Naive B cell (primary cell): ENCODE results near the gene HSPA1L. TPM values are rescaled to one million over a fixed set of nuclear protein-coding genes. Genes with fewer than 3 reads are reported as not detected.
"Not testable (repeated sequence)": the region's sequence is repeated elsewhere in the genome, so short reads cannot be mapped to it uniquely, and the experiment has no call there.

ENCODE experiments used
- ATAC-seq, 2 donors: fragments of 150-1000 bp; cut with Tn5 transposase; 2 replicates each; pipeline ENCODE4 v1.10.0; 2021; ENCODE audit warnings: low read depth in 2 of 2, mild to moderate bottlenecking in 2 of 2, moderate library complexity in 2 of 2
- DNase-seq: peaks from one replicate; pipeline ENCODE4 v3.0.0; 2022
- H3K27ac Mint-ChIP-seq, 6 donors: one replicate each; pipeline ENCODE4 v1.8.0; 2020 to 2022; ENCODE audit warnings: mild to moderate bottlenecking in 6 of 6, mixed read lengths in 6 of 6, moderate library complexity in 5 of 6, inconsistent platforms in 2 of 6
- H3K27me3 Mint-ChIP-seq, 3 donors: one replicate each; pipeline ENCODE4 v1.8.0; 2021 to 2022; ENCODE audit warnings: mixed read lengths in 3 of 3, mild to moderate bottlenecking in 1 of 3
- H3K36me3 Mint-ChIP-seq, 2 donors: one replicate each; pipeline ENCODE4 v1.8.0; 2020 to 2022; ENCODE audit warnings: mixed read lengths in 2 of 2, inconsistent platforms in 1 of 2, mild to moderate bottlenecking in 1 of 2
- H3K4me1 Mint-ChIP-seq, 3 donors: one replicate each; pipeline ENCODE4 v1.8.0; 2020 to 2022; ENCODE audit warnings: mixed read lengths in 3 of 3, inconsistent platforms in 1 of 3, mild to moderate bottlenecking in 1 of 3, moderate library complexity in 1 of 3
- H3K4me3 Mint-ChIP-seq, 8 donors: one replicate each; pipeline ENCODE4 v1.8.0; 2020 to 2022; ENCODE audit warnings: mild to moderate bottlenecking in 8 of 8, mixed read lengths in 8 of 8, moderate library complexity in 8 of 8, inconsistent platforms in 2 of 8
- H3K9me3 Mint-ChIP-seq, 7 donors: one replicate each; pipeline ENCODE4 v1.8.0; 2020 to 2022; ENCODE audit warnings: mixed read lengths in 7 of 7, mild to moderate bottlenecking in 5 of 7, inconsistent platforms in 2 of 7, moderate library complexity in 1 of 7
- polyA plus RNA-seq, 6 donors: library from polyadenylated mRNA; unstranded; fragments of 300-500 nt; fragmentation: Illumina TruSeq; gene quantifications; one replicate each; pipeline ENCODE4 v1.2.3, GENCODE V29; 2021; ENCODE audit warnings: low read depth in 6 of 6

The HSPA1L gene
- polyA plus RNA-seq, 6 donors from 2014 or later, result 0.45 to 1.4 (median 0.71) TPM; not detected in 1

- Mint-ChIP-seq H3K4me3 (peak overlapping the region; percentile 54 to 89 (median 74)), H3K27ac (peak overlapping the region in 5 of 6 donors; percentile 32 to 89 (median 74)), H3K4me1 (peaks cover 25 to 49% (median 46%) of the 10 kb centered on the region in 3 donors)
- DNase-seq, H3K9me3 Mint-ChIP-seq, ATAC-seq, H3K27me3 Mint-ChIP-seq, H3K36me3 Mint-ChIP-seq: not testable (repeated sequence)
These were observed 2.9 kb upstream of the HSPA1L start for GRCh38 chr6:31817929-31818511.

GRCh38 chr6:31817133-31817928 is 2.2 kb upstream of the HSPA1L start:
- Mint-ChIP-seq H3K4me1 (peaks cover 24 to 44% (median 42%) of the 10 kb centered on the region in 3 donors), H3K27ac (peak overlapping the region in 5 of 6 donors; percentile 9 to 89 (median 74))

GRCh38 chr6:31814677-31815024 is 432 bp downstream of the HSPA1L start:
- H3K9me3 Mint-ChIP-seq, result no peaks in the 10 kb centered on the region

More at GRCh38 chr6:31817133-31817928, 2.2 kb upstream of the HSPA1L start:
- H3K36me3 Mint-ChIP-seq, DNase-seq, H3K9me3 Mint-ChIP-seq, H3K27me3 Mint-ChIP-seq: not testable (repeated sequence)
- ATAC-seq, result peak; percentile 20 to 26
- H3K4me3 Mint-ChIP-seq, result peak overlapping the region; percentile 54 to 89 (median 74)

GRCh38 chr6:31813465-31813849 is 1.6 kb downstream of the HSPA1L start:
- no peaks in the 10 kb centered on the region for H3K9me3 Mint-ChIP-seq
- H3K27me3 Mint-ChIP-seq, result no peaks in the 10 kb centered on the region
- peaks cover 17 to 29% (median 28%) of the 10 kb centered on the region in 3 donors for H3K4me1 Mint-ChIP-seq
- no peak overlapping the region for H3K27ac Mint-ChIP-seq
- ATAC-seq (no peak), DNase-seq (no peak)
- H3K4me3 Mint-ChIP-seq, result peak overlapping the region in 7 of 8 donors; percentile 66 to 96 (median 77)
- no peaks in the 10 kb centered on the region for H3K36me3 Mint-ChIP-seq

More at GRCh38 chr6:31814677-31815024, 432 bp downstream of the HSPA1L start:
- no peaks in the 10 kb centered on the region for H3K27me3 Mint-ChIP-seq
- H3K27ac Mint-ChIP-seq, result peak overlapping the region; percentile 60 to 95 (median 72)
- H3K36me3 Mint-ChIP-seq, result no peaks in the 10 kb centered on the region
- no peak for DNase-seq
- ATAC-seq, result peak; percentile 61 to 63
- peak overlapping the region; percentile 91 to 97 (median 94) for H3K4me3 Mint-ChIP-seq
- peaks cover 17 to 31% (median 28%) of the 10 kb centered on the region in 3 donors for H3K4me1 Mint-ChIP-seq

GRCh38 chr6:31811645-31812044 is 3.4 kb downstream of the HSPA1L start:
- no peak for DNase-seq
- H3K9me3 Mint-ChIP-seq, result no peaks in the 10 kb centered on the region
- H3K36me3 Mint-ChIP-seq, result no peaks in the 10 kb centered on the region
- no peak for ATAC-seq
- no peak overlapping the region for H3K27ac Mint-ChIP-seq
- peak overlapping the region in 1 of 8 donors; percentile 18 for H3K4me3 Mint-ChIP-seq
- H3K4me1 Mint-ChIP-seq, result peaks cover 15 to 21% (median 19%) of the 10 kb centered on the region in 3 donors
- H3K27me3 Mint-ChIP-seq, result no peaks in the 10 kb centered on the region

GRCh38 chr6:31808599-31808998 is 6.5 kb downstream of the HSPA1L start:
- not testable (repeated sequence) for H3K9me3 Mint-ChIP-seq, H3K27me3 Mint-ChIP-seq, H3K36me3 Mint-ChIP-seq, DNase-seq, ATAC-seq
- Mint-ChIP-seq H3K4me3 (peak overlapping the region in 2 of 8 donors; percentile 13 to 69), H3K27ac (peak overlapping the region in 1 of 6 donors; percentile 54), H3K4me1 (peaks cover 12 to 18% (median 15%) of the 10 kb centered on the region in 3 donors)

- Mint-ChIP-seq H3K4me1 (peaks cover 12 to 22% (median 22%) of the 10 kb centered on the region in 3 donors), H3K27ac (peak within 1 kb of the TSS; percentile 84 to 98 (median 96)), H3K9me3 (no peaks in the 10 kb centered on the region), H3K27me3 (no peaks in the 10 kb centered on the region), H3K36me3 (no peaks in the 10 kb centered on the region), H3K4me3 (peak within 1 kb of the TSS; percentile 79 to 95 (median 94))
- DNase-seq (peak; percentile 97), ATAC-seq (peak; percentile 95 to 96)
These were observed 8.4 kb downstream of the HSPA1L start, which contains the start of gene LSM2 for GRCh38 chr6:31806470-31807272. TSS of gene LSM2 (minus strand) at chr6:31806966. CDS start at chr6:31806757, 209 bp downstream.

- peak; percentile 11 to 20 for ATAC-seq
- H3K4me1 Mint-ChIP-seq, result peaks cover 12 to 26% (median 22%) of the 10 kb centered on the region in 3 donors
- H3K27me3 Mint-ChIP-seq, result no peaks in the 10 kb centered on the region
These were observed 9.1 kb downstream of the HSPA1L start for GRCh38 chr6:31805939-31806469.

GRCh38 chr6:31801031-31801927 is 13.8 kb downstream of the HSPA1L start:
- H3K36me3 Mint-ChIP-seq, H3K4me3 Mint-ChIP-seq, H3K27me3 Mint-ChIP-seq, H3K9me3 Mint-ChIP-seq, ATAC-seq, DNase-seq: not testable (repeated sequence)
- Mint-ChIP-seq H3K27ac (peak overlapping the region in 1 of 6 donors; percentile 38), H3K4me1 (peaks cover 15 to 44% (median 32%) of the 10 kb centered on the region in 3 donors)

More at GRCh38 chr6:31805939-31806469, 9.1 kb downstream of the HSPA1L start:
- no peaks in the 10 kb centered on the region for H3K9me3 Mint-ChIP-seq
- no peak for DNase-seq
- H3K36me3 Mint-ChIP-seq, result no peaks in the 10 kb centered on the region
- H3K27ac Mint-ChIP-seq, result peak overlapping the region; percentile 84 to 98 (median 96)
- H3K4me3 Mint-ChIP-seq, result peak overlapping the region; percentile 79 to 95 (median 94)

- DNase-seq (no peak), ATAC-seq (no peak)
- no peaks in the 10 kb centered on the region for H3K27me3 Mint-ChIP-seq
- no peaks in the 10 kb centered on the region for H3K36me3 Mint-ChIP-seq
- no peaks in the 10 kb centered on the region for H3K9me3 Mint-ChIP-seq
- H3K27ac Mint-ChIP-seq, result peak overlapping the region in 1 of 6 donors; percentile 15
- H3K4me3 Mint-ChIP-seq, result no peak overlapping the region
- peaks cover 15 to 41% (median 32%) of the 10 kb centered on the region in 3 donors for H3K4me1 Mint-ChIP-seq
These were observed 15.3 kb downstream of the HSPA1L start for GRCh38 chr6:31799781-31800180.

GRCh38 chr6:31797588-31797987 is 17.5 kb downstream of the HSPA1L start:
- H3K4me1 Mint-ChIP-seq, result peaks cover 24 to 53% (median 44%) of the 10 kb centered on the region in 3 donors
- DNase-seq, result peak; percentile 50
- H3K4me3 Mint-ChIP-seq, result peak overlapping the region; percentile 31 to 99 (median 68)
- peak; percentile 52 to 55 for ATAC-seq
- no peaks in the 10 kb centered on the region for H3K27me3 Mint-ChIP-seq
- peak overlapping the region; percentile 61 to 97 (median 90) for H3K27ac Mint-ChIP-seq
- no peaks in the 10 kb centered on the region for H3K36me3 Mint-ChIP-seq
- no peaks in the 10 kb centered on the region for H3K9me3 Mint-ChIP-seq

- H3K4me1 Mint-ChIP-seq, result peaks cover 24 to 58% (median 50%) of the 10 kb centered on the region in 3 donors
These were observed 18.1 kb downstream of the HSPA1L start for GRCh38 chr6:31796993-31797385.

More at GRCh38 chr6:31796993-31797385, 18.1 kb downstream of the HSPA1L start:
- Mint-ChIP-seq H3K27ac (peak overlapping the region in 5 of 6 donors; percentile 61 to 98 (median 87)), H3K36me3 (no peaks in the 10 kb centered on the region), H3K27me3 (no peaks in the 10 kb centered on the region), H3K4me3 (peak overlapping the region in 7 of 8 donors; percentile 17 to 99 (median 77)), H3K9me3 (no peaks in the 10 kb centered on the region)
- ATAC-seq (no peak), DNase-seq (no peak)
